ENCODE results near the gene VPS52. TPM values are rescaled to one million over a fixed set of nuclear protein-coding genes. Genes with fewer than 3 reads are reported as not detected.

VPS52 gene
- total and polyA plus RNA-seq, 9 of the 15 experiments (the other 6 are each of a cell fraction or from before 2014, with no cell fraction given), result 24.4 to 103 (median 40.2) TPM

GRCh38 chr6:33248643-33248931, 23.1 kb downstream of the VPS52 start (continued):
- peak; percentile 91 for TF ChIP-seq MGA (IDR thresholded peaks at IDR 0.05)
- TF ChIP-seq THAP7 (CRISPR knock-in tag; IDR thresholded peaks at IDR 0.05), result peak; percentile 16; the same call in 1 of the 2 replicates
- TF ChIP-seq KAT7 (CRISPR knock-in tag; IDR thresholded peaks at IDR 0.05; ENCODE audit: borderline replicate concordance), result peak; percentile 74; the same call in 1 of the 2 replicates
- 0 out of 2 replicates have a peak, but pooled peaks have one; percentile 40 for TF ChIP-seq DPF2 (IDR thresholded peaks at IDR 0.05)
- no peak for TF ChIP-seq THRAP3 (IDR thresholded peaks at IDR 0.05; ENCODE audit: borderline replicate concordance)
- 0 out of 4 replicates have a peak, but pooled peaks of 1 of the 2 experiments have one; percentile 28 for TF ChIP-seq ZNF318 (IDR thresholded peaks at IDR 0.05; ENCODE audit: borderline replicate concordance in 1 of 2, low read depth in 1 of 2)
